Daoy (cell line): ENCODE results near the gene RNF2. TPM values are rescaled to one million over a fixed set of nuclear protein-coding genes. Genes with fewer than 3 reads are reported as not detected.
"Not testable (repeated sequence)": the region's sequence is repeated elsewhere in the genome, so short reads cannot be mapped to it uniquely, and the experiment has no call there.

Experiments
- DNase-seq: peaks from one replicate; pipeline ENCODE4 v3.0.0-alpha.2; 2015; ENCODE audit warnings: low read depth
- total RNA-seq: library from RNA; depleted of rRNA; stranded (reverse); fragments of >200 nt; shearing (Covaris generic); gene quantifications from 2 replicates; pipeline ENCODE4 v1.2.3, GENCODE V29; 2014

RNF2 gene
- total RNA-seq, 1 experiment from 2014 or later = 20.2 TPM

GRCh38 chr1:185050823-185051451, 5.6 kb downstream of the RNF2 start:
- no peak for DNase-seq

- no peak for DNase-seq
Measured at GRCh38 chr1:185053204-185053603, 7.8 kb downstream of the RNF2 start.

- DNase-seq = no peak
Measured at GRCh38 chr1:185054365-185055060, 9.2 kb downstream of the RNF2 start.

- DNase-seq = no peak
Measured at GRCh38 chr1:185058110-185058509, 12.8 kb downstream of the RNF2 start.

GRCh38 chr1:185058876-185059275, 13.5 kb downstream of the RNF2 start:
- no peak for DNase-seq

GRCh38 chr1:185059950-185060571, 14.7 kb downstream of the RNF2 start:
- DNase-seq = no peak

- DNase-seq = no peak
Measured at GRCh38 chr1:185062710-185063370, 17.5 kb downstream of the RNF2 start.

GRCh38 chr1:185063719-185064118, 18.4 kb downstream of the RNF2 start:
- DNase-seq = no peak

- DNase-seq = not testable (repeated sequence)
Measured at GRCh38 chr1:185065006-185065405, 19.6 kb downstream of the RNF2 start.

GRCh38 chr1:185066181-185066580, 20.8 kb downstream of the RNF2 start:
- no peak for DNase-seq

GRCh38 chr1:185068341-185068740, 23.0 kb downstream of the RNF2 start:
- DNase-seq = no peak

- peak; percentile 13 for DNase-seq
Measured at GRCh38 chr1:185069202-185069772, 23.9 kb downstream of the RNF2 start.

- DNase-seq = no peak
Measured at GRCh38 chr1:185070051-185070450, 24.7 kb downstream of the RNF2 start.

- peak; percentile 56 for DNase-seq
Measured at GRCh38 chr1:185073725-185074124, 28.4 kb downstream of the RNF2 start.

GRCh38 chr1:185074307-185074706, 28.9 kb downstream of the RNF2 start:
- peak; percentile 23 for DNase-seq

- no peak for DNase-seq
Measured at GRCh38 chr1:185075476-185075875, 30.1 kb downstream of the RNF2 start.

- DNase-seq = no peak
Measured at GRCh38 chr1:185077374-185077773, 32.0 kb downstream of the RNF2 start.

- DNase-seq = no peak
Measured at GRCh38 chr1:185080422-185080821, 35.1 kb downstream of the RNF2 start.

- DNase-seq = no peak
Measured at GRCh38 chr1:185083818-185084217, 38.5 kb downstream of the RNF2 start.

- DNase-seq = no peak
Measured at GRCh38 chr1:185087101-185087500, 41.7 kb downstream of the RNF2 start.

GRCh38 chr1:185087746-185088145, 42.4 kb downstream of the RNF2 start:
- DNase-seq = no peak

GRCh38 chr1:185091480-185091879, 46.1 kb downstream of the RNF2 start:
- DNase-seq = no peak
